Activated naive CD4-positive, alpha-beta T cell treated with anti-CD3 and anti-CD28 coated beads, Interleukin-2, amount 50 U/mL, for 72 hours (primary cell): ENCODE data around the gene LENG8. TPM values are rescaled to one million over a fixed set of nuclear protein-coding genes. Genes with fewer than 3 reads are reported as not detected.
"Not testable (repeated sequence)": the region's sequence is repeated elsewhere in the genome, so short reads cannot be mapped to it uniquely, and the experiment has no call there.

ENCODE experiments used
- ATAC-seq, 2 donors: fragments of 150-1000 bp; cut with Tn5 transposase; 2 replicates each; pipeline ENCODE4 v1.10.0; 2021; ENCODE audit warnings: mild to moderate bottlenecking in 2 of 2, moderate library complexity in 2 of 2
- DNase-seq, 2 donors: peaks; one replicate each; pipeline ENCODE4 v3.0.0; 2021 to 2022; ENCODE audit warnings: low spot score in 2 of 2
- H3K27ac Mint-ChIP-seq, 2 donors: one replicate each; pipeline ENCODE4 v1.8.0; 2022; ENCODE audit warnings: mild to moderate bottlenecking in 2 of 2, mixed read lengths in 2 of 2
- H3K36me3 Mint-ChIP-seq, 2 donors: one replicate each; pipeline ENCODE4 v1.8.0; 2022; ENCODE audit warnings: mixed read lengths in 2 of 2
- H3K9me3 Mint-ChIP-seq, 2 donors: one replicate each; pipeline ENCODE4 v1.8.0; 2022; ENCODE audit warnings: mixed read lengths in 2 of 2
- total RNA-seq, 2 donors: library from RNA; stranded (reverse); gene quantifications; one replicate each; pipeline ENCODE4 v1.2.3, GENCODE V29; 2022

LENG8 gene
- total RNA-seq, 2 donors from 2014 or later = 191 to 205 TPM

DNA sequence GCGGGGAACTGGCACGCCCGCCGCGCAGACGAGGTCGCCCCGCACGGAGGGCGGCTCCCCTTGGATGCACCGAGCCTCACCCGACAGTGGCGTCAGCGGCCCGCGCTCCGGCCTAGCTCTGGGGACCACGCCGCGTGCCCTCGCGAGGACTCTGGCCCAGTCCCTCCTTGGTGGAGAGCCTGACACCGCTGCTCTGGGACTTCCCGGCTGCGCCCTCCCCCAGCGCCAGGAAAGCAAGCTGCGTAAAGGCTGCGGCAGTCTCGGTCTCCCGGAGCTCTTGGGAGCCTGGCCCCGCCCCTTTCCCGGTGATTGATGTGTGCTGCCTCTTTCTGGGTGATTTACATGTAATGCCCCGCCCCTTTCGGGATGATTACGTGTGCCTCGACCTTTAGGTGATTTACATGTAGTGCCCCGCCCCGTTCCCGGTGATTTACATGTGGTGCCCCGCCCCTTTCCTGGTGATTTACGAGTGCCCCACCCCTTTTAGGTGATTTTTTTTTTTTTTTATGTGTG is 14.6 kb downstream of the LENG8 start, which contains the start of gene LENG9:
LENG9 (minus strand) TSS at position 248 of the 513 bp plus-strand sequence. CDS start 252 bp downstream, outside the sequence.
- Mint-ChIP-seq H3K36me3 (peaks cover 4 to 25% of the 10 kb centered on the region in 2 donors), H3K27ac (peak within 1 kb of the TSS; percentile 81 to 96), H3K9me3 (no peaks in the 10 kb centered on the region)
- DNase-seq (peak; percentile 96 to 98), ATAC-seq (peak; percentile 76 to 77)

DNA sequence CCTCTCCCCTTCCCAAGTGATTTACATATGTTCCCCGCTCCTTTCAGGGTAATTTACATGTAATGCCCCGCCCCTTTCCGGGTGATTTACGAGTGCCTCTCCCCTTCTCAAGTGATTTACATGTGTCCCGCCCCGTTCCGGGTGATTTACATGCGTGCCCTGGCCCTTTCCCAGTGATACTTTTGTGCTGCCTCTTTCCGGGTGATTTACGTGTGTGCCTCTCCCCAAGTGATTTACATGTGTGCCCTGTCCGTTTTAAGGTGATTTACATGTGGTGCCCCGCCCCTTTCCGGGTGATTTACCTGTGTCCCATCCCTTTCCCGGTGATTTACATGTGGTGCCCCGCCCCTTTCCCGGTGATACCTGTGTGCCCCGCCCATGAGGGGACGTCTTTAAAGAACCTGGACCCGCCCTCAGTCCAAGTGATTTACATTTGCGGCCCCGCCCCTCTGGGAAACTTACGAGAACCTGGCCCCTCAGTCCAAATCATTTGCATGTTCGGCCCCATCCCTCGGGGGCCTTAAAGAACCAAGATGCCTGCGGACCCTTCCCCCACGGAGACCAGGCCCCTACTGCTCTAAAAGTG is 15.1 kb downstream of the LENG8 start:
- peak; percentile 91 to 92 for DNase-seq
- Mint-ChIP-seq H3K27ac (peak overlapping the region; percentile 81 to 96), H3K36me3 (peaks cover 4 to 20% of the 10 kb centered on the region in 2 donors), H3K9me3 (no peaks in the 10 kb centered on the region)
- peak; percentile 66 to 72 for ATAC-seq

DNA sequence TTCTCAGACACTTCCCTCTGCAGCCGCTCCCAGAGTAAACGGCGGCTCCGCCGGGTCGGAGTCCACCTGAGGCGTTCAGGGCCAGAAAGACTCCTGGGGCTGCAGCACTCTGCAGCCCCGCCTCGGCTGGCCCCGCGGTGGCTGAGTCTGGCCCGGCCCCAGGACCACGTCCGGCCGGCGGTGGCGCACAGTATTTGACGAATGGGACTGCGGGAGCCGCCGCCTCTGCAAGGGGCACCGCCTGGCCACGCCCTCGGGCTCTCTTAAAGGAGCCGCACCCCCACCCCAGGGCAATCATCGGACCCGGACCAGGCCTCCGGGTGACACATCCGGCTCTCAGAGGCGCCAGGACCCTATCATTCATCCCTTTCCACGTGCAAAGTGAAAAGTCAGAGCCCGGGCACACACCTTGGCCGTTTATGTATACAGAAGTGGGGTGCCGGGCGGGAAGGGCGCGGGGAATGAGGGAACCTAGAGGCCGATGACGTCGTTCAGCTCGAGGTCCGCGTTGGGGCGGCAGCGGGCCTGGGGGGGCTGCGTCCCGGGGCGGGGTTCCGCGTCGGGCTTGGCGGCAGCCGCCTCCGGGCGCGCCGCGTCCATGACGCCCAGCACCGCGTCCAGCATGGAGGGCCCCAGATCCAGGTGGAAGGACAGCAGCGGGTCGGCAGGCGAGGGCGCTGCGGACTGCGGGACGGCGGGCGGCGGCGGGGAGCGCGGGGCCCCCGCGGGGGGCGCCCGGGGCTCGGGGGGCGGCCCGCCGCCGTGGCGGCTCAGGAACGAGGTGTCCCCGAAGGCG is 15.8 kb downstream of the LENG8 start:
- Mint-ChIP-seq H3K36me3 (peaks cover 4 to 13% of the 10 kb centered on the region in 2 donors), H3K9me3 (no peaks in the 10 kb centered on the region), H3K27ac (peak overlapping the region; percentile 81 to 96)
- peak; percentile 79 to 83 for DNase-seq
- peak; percentile 53 to 58 for ATAC-seq

DNA sequence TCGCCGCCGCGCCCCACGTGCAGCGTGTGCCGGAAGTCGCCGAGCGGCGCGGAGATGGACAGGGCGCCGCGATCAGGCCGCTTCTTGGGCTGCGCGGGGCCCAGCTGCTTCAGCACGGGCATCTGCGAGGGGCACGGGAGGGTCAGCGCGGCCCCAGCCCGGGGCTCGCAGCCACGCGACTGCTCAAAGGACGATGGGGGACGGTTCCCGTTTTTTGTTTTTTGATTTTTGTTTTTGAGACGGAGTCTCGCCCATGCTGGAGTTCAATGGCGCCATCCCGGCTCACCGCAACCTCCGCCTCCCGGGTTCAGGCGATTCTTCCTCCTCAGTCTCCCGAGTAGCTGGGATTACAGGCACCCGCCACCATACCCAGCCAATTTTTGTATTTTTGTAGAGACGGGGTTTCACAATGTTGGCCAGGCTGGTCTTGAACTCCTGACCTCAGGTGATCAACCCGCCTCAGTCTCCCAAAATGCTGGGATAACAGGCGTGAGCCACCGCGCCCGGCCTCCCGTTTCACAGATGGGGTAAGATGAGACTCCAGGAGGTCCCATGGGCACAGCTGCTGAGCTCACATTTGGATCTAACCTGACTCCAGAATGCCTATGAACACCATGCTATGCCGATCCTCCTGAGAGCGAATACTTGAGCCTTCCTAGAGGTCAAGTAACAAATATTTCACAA is 16.6 kb downstream of the LENG8 start:
- DNase-seq (peak in 1 of 2 donors; percentile 53), ATAC-seq (no peak)
- Mint-ChIP-seq H3K9me3 (no peaks in the 10 kb centered on the region), H3K27ac (no peak overlapping the region), H3K36me3 (peaks cover 4 to 11% of the 10 kb centered on the region in 2 donors)

DNA sequence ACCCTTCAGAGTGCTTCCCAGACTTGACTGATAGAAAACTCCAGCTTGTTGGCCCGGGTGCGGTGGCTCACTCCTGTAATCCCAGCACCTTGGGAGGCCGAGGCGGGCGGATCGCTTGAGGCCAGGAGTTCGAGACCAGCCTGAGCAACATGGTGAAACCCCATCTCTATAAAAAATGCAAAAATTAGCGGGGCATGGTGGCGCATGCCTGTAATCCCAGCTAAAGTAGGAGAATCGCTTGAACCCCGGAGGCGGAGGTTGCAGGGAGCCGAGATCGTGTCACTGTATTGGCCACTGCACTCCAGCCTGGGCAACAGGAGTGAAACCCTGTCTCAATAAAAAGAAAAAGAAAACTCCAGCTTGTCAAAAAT is 17.1 kb downstream of the LENG8 start:
- H3K9me3 Mint-ChIP-seq, ATAC-seq, H3K27ac Mint-ChIP-seq: not testable (repeated sequence)
- H3K36me3 Mint-ChIP-seq = peaks cover 4 to 11% of the 10 kb centered on the region in 2 donors
- peak in 1 of 2 donors; percentile 18 for DNase-seq

DNA sequence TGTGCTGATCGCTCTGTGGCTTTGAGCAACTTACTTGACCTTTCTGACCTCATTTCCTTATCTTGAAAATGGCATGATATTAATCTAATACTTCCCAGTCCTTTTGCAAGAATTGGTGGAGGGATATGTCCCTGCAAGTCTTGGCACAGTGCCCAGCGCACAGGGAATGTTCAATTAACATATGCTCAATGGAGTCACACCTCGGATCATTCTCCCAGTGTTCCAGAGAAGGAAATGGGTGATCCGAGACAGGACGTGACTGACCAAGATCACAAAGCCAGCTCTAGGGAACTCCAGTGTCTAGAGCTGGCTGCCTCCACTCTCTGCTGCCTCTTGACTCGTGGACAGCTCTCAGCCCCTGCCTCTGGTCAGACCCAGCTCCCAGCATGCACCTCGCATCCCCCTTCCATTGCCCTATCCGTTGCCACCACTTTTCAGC is 20.5 kb downstream of the LENG8 start:
- DNase-seq (no peak), ATAC-seq (no peak)
- no peak overlapping the region for H3K27ac Mint-ChIP-seq
- H3K36me3 Mint-ChIP-seq = peaks cover 4 to 5% of the 10 kb centered on the region in 2 donors
- no peaks in the 10 kb centered on the region for H3K9me3 Mint-ChIP-seq

DNA sequence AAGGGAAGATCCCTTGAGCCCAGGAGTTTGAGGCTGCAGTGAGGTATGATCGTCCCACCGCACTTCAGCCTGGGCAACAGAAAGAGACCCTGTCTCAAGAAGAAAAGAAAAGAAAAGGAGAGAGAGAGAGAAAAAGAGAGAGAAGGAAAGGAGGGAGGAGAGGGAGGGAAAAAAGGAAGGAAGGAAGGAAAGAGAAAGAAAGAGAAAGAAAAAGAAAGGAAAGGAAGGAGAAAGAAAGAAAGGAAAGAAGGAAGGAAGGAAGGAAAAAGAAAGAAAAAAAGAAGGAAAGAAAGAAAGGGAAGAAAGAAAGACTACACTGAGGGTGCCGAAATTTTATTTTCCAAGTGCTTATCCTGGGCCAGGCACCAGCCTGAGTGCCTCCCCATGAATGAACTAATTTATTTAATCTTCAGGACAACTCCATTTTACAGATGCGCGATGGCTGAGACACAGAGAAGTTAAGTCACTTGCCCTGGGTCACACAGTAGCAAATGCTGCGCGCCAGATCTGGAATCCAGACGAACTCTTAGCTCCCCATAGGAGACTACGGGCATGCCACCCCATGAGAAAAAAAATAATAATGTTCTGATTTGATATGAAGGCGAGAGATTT is 21.4 kb downstream of the LENG8 start:
- H3K36me3 Mint-ChIP-seq = peaks cover 0 to 4% of the 10 kb centered on the region in 2 donors
- no peak for DNase-seq
- H3K27ac Mint-ChIP-seq = no peak overlapping the region
- no peak for ATAC-seq
- no peaks in the 10 kb centered on the region for H3K9me3 Mint-ChIP-seq

DNA sequence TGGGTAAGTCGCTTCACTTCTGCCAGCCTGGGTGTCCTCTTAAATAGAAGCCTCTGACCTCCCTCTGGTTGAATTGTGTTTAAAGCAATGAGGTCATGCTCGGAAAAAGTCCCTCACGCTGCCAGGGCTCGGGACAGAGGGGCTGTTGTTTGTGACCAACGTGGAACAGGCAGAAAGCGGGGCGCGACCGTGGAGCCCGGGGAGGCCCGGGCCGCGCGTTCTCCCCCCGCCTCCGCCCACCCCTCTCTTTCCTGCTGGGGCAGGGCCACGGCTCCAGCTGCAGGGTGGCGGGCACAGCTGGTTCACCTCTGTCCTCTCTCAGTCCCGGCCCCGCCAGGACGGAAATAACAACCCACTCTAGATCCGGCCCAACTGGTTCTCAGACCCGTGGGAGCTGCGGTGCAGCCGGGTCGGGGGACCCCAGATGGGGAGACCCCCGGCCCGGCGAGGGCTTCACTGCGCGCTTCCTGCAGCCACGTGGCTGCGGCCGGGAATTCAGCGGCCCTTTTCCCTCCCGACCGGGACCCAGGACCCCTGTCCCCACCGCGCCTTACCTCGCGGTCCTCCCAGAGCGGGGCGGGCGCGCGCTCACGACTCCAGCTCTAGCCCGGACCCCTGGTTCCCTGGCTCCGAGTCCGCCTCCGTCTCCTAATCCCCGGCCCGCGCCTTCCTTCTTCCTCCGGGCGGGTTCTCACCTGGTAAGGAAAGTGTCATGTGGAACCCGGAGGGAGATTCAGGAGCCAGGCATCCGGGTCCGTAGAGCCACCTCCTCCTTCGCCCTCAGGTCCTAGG is 22.2 kb downstream of the LENG8 start:
- DNase-seq = peak in 1 of 2 donors; percentile 53
- no peaks in the 10 kb centered on the region for H3K36me3 Mint-ChIP-seq
- ATAC-seq = peak; percentile 30 to 36
- H3K9me3 Mint-ChIP-seq = no peaks in the 10 kb centered on the region
- no peak overlapping the region for H3K27ac Mint-ChIP-seq

DNA sequence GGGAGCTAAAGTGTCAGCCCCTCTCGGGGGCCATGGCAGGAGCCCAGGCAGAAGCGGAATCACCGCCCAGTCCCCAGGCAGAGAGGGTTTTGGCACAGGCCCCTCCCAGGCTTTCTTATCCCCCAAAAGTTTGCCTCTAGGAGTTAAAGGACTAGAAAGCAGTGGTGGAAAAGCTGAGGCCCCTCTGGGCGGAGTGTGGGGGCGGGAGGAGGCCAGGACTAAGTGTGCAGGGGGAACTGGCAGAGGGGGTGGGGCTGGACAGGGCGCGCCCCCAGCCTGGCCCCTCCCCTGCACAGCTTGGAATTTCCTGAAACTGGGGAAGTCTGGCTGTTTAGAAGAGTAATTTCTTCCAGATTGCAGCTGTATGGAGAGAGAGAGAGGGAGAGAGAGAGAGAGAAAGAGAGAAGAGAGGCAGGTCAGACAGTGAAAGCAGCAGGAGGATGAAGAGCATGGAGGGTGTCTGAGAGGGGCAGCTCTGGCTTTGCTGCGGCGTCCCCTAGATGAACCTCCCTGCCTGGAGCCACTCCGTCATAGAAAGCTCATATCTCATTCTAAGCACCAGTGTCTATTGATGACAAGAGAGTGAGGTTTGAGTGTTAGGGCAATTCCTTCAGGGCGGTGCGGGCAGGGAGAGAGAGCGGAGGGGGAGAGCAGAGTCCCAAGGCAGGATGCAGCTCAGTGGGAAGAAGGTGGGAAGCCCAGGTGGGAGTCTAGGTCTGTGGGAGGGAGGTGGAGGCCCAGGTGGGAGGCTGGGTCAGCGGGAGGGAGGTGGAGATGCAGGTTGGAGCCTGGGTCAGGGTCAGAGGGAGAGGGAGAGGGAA is 24.3 kb downstream of the LENG8 start, which contains the start of gene CDC42EP5:
CDC42EP5 (minus strand) TSS at position 226 of the 821 bp plus-strand sequence. CDS start 7,749 bp downstream, outside the sequence.
- DNase-seq = no peak
- Mint-ChIP-seq H3K27ac (no peak within 1 kb of the TSS), H3K9me3 (no peaks in the 10 kb centered on the region), H3K36me3 (no peaks in the 10 kb centered on the region)
- peak in 1 of 2 donors; percentile 32 for ATAC-seq

DNA sequence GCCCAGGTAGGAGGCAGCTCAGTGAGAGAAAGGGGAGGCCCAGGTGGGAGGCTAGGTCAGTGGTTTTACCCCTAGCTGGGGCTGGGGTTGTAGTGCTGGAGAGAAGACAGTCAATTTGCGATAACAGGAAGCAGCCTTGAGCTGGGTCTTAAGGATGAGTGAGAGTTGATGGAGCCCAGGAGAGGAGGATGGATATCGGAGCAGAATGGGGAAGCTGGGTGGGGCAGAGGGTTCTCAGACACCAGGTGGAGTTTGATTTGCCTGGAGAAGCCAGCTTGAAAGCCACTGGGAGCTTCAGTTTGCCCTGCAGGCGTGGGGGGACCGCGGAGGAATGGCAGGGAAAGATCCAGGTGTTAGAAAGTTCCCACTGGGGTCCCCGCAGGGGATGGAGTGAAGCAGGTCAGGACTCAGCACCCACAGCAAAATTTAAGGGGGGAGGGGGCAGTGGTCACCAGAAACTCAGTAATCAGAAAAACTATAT is 24.9 kb downstream of the LENG8 start:
- no peak overlapping the region for H3K27ac Mint-ChIP-seq
- H3K9me3 Mint-ChIP-seq = no peaks in the 10 kb centered on the region
- H3K36me3 Mint-ChIP-seq = no peaks in the 10 kb centered on the region
- no peak for ATAC-seq
- no peak for DNase-seq

DNA sequence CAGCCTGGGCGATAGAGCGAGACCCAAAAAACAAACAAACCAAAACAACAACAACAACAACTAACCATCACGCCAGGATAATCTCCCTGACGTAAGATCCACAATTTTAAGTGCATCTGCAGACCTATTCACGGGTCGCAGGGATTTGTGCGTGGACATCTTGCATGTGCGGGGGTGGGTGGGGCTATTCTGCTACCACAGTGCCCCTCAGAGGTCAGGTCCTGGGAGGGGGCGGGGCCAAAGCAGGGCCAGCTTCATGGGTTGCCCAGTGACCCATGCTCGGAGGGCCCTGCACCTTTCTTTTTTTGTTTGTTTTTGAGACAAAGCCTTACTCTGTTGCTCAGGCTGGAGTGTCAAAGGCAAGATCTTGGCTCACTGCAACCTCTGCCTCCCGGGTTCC is 26.7 kb downstream of the LENG8 start:
- no peak for ATAC-seq
- H3K9me3 Mint-ChIP-seq = no peaks in the 10 kb centered on the region

DNA sequence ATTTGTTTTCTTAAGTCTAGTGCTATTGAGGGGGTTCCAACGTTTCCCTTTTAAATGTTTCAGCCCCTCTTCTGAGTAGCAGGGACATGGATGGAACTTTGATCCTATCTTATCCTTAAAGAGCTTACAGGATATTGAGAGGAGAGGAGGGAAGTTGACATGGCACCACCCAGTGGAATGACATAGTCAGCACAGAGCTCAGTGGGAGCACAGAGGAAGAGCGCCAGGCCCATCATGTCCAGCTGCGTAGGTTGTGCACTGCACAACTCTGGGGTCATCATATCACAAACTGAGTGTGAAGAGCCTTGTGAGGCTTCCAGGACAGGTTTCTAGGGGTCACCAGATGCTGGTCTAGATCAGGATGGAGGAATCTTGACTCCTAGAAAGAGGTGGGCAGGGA is 28.7 kb downstream of the LENG8 start:
- DNase-seq (no peak), ATAC-seq (no peak)
- H3K36me3 Mint-ChIP-seq = no peaks in the 10 kb centered on the region
- no peaks in the 10 kb centered on the region for H3K9me3 Mint-ChIP-seq
- H3K27ac Mint-ChIP-seq = no peak overlapping the region

More for the DNA sequence above, 26.7 kb downstream of the LENG8 start:
- no peaks in the 10 kb centered on the region for H3K36me3 Mint-ChIP-seq
- H3K27ac Mint-ChIP-seq = no peak overlapping the region
- DNase-seq = no peak

DNA sequence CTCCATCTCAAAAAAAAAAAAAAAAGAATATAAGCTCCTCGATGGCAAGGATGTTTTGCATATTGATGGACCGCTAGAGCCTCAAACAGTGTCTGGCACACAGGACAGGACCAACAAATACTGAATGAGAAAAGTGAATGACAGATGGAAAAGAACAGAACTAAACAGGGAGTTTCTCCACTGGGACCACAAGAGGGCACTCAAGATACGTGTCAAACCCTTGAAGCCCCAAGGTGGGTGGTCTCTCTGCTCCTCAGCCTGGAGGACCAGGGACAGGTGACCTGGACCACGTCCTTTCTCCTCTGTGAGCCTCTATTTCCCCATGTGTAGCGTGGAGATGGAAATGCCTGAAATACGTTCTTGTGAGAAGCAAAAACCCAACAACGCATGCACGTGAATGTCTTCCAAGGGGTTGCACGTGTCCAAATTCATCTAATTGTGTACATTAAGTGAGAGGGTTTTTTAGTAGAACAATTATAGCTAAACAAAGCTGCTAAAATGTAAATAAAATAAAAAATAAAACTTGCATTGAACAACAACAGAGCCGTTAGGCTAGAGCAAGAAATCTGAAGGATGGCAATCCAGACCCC is 29.8 kb downstream of the LENG8 start:
- ATAC-seq (peak; percentile 43 to 57), DNase-seq (no peak)
- Mint-ChIP-seq H3K9me3 (no peaks in the 10 kb centered on the region), H3K36me3 (no peaks in the 10 kb centered on the region), H3K27ac (no peak overlapping the region)

DNA sequence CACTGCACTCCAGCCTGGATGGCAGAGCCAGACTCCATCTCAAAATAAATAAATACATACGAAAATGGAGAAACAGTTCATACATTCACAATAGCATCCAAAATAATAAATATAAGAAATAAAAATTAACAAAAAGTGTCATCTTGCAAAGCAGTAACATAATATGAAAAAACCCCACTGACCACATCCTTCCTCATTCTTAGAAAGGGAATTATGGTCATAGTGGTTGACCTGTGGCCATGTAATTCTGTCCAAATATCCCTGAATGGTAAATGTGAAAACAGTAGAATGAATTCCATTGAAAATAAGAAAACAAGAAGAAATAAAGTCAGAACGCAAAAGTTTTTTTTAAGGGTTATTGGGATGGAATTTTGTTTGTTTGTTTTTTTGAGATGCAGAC is 31.1 kb downstream of the LENG8 start:
- H3K36me3 Mint-ChIP-seq = no peaks in the 10 kb centered on the region
- H3K27ac Mint-ChIP-seq = no peak overlapping the region
- DNase-seq (no peak), ATAC-seq (no peak)
- no peaks in the 10 kb centered on the region for H3K9me3 Mint-ChIP-seq
